Loucy (cell line): ENCODE measurements around the gene PKM.

Source experiments
- EZH2phosphoT487 ChIP-seq: fragments of 200-600 bp; IDR thresholded peaks from 2 replicates; pipeline ENCODE4 v1.6.1; 2018; ENCODE audit warnings: antibody characterized with exemption, mild to moderate bottlenecking, moderate library complexity, borderline replicate concordance
- TF ChIP-seq, protein P1 (sequence below): fragments of 200-600 bp; sonication (generic); conservative IDR thresholded peaks from 2 replicates; pipeline ENCODE4 v1.5.1; 2014; ENCODE audit warnings: mild to moderate bottlenecking, antibody characterized with exemption, low read length

DNA sequence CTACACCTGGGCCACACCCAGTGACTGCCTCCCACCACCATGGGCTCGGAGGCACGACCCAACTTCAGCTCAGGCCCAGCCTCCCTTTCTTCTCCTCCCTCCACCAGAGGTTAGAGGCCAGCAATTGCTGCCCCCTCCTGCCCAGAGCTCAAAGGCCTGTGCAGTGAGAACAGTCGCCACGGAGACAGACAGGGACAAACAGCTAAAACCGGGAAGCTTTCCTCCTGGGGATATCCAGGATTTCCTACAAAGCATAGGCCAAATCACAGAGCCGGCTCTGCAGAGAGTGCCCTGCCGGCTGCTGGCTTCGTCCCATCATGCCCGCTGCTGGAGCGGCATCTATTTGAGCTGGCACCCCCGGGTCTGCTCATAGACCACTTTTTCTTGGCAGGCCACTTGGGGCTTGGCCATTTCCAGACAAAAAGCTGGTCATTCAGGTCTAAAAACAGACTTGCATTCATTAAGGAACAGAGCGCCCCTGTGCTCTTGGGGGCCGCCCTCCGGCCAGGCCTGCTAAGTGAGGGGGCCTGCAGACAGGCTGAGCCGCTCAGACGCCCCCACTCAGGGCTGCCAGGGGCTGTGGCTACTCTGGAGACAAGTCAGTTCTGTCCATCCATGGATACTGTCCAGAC is 50.9 kb downstream of the PKM start:
- TF ChIP-seq, protein P1, sequence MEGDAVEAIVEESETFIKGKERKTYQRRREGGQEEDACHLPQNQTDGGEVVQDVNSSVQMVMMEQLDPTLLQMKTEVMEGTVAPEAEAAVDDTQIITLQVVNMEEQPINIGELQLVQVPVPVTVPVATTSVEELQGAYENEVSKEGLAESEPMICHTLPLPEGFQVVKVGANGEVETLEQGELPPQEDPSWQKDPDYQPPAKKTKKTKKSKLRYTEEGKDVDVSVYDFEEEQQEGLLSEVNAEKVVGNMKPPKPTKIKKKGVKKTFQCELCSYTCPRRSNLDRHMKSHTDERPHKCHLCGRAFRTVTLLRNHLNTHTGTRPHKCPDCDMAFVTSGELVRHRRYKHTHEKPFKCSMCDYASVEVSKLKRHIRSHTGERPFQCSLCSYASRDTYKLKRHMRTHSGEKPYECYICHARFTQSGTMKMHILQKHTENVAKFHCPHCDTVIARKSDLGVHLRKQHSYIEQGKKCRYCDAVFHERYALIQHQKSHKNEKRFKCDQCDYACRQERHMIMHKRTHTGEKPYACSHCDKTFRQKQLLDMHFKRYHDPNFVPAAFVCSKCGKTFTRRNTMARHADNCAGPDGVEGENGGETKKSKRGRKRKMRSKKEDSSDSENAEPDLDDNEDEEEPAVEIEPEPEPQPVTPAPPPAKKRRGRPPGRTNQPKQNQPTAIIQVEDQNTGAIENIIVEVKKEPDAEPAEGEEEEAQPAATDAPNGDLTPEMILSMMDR, result no peak
- no peak for TF ChIP-seq EZH2phosphoT487
